ENCODE data around the gene SLC6A12. TPM values are rescaled to one million over a fixed set of nuclear protein-coding genes. Genes with fewer than 3 reads are reported as not detected.

Gene SLC6A12
- total RNA-seq, 1 donor from 2014 or later: 1.4 TPM

- H3K36me3 ChIP-seq: no peaks in the 10 kb centered on the region
- DNase-seq (ENCODE audit: low spot score in 2 of 2): peak in 1 of 2 donors; percentile 48
- TF ChIP-seq, protein P1, sequence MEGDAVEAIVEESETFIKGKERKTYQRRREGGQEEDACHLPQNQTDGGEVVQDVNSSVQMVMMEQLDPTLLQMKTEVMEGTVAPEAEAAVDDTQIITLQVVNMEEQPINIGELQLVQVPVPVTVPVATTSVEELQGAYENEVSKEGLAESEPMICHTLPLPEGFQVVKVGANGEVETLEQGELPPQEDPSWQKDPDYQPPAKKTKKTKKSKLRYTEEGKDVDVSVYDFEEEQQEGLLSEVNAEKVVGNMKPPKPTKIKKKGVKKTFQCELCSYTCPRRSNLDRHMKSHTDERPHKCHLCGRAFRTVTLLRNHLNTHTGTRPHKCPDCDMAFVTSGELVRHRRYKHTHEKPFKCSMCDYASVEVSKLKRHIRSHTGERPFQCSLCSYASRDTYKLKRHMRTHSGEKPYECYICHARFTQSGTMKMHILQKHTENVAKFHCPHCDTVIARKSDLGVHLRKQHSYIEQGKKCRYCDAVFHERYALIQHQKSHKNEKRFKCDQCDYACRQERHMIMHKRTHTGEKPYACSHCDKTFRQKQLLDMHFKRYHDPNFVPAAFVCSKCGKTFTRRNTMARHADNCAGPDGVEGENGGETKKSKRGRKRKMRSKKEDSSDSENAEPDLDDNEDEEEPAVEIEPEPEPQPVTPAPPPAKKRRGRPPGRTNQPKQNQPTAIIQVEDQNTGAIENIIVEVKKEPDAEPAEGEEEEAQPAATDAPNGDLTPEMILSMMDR (IDR thresholded peaks at IDR 0.05): no peak
- intact Hi-C loops (cut with DNase I): no loop called here
- H3K27ac ChIP-seq: no peak overlapping the region
- no peak overlapping the region for H3K4me3 ChIP-seq
- H3K9me3 ChIP-seq: no peaks in the 10 kb centered on the region
- no peaks in the 10 kb centered on the region for H3K4me1 ChIP-seq
- no peaks in the 10 kb centered on the region for H3K27me3 ChIP-seq
Observed at GRCh38 chr12:224330-224729, 10.4 kb upstream of the SLC6A12 start.

DNA sequence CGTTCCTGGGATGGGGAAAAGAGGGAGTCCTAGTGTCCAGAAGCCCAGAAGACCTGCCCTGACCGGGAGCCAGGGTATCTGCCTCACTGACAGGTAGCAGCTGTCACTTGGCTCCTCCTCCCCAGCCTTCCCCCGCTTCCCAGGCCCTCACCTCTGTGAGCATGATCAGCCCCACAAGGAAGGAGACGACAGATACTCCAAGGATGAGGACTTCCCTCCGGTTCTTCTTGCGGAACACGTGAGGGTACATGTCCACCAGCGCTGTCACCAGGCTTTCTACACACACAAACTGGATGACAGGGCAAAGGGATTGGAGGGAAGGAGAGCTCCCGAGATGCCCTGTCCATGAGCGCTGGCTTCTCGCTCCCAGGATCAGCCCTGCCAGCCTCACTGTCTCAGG lies 9.9 kb upstream of the SLC6A12 start:
- Histone ChIP-seq H3K27me3 (no peaks in the 10 kb centered on the region), H3K4me3 (no peak overlapping the region), H3K36me3 (no peaks in the 10 kb centered on the region), H3K9me3 (no peaks in the 10 kb centered on the region), H3K27ac (no peak overlapping the region), H3K4me1 (no peaks in the 10 kb centered on the region)
- TF ChIP-seq, protein P1 (IDR thresholded peaks at IDR 0.05): no peak
- intact Hi-C loops (cut with DNase I): no loop called here
- DNase-seq (ENCODE audit: low spot score in 2 of 2): peak in 1 of 2 donors; percentile 55

GRCh38 chr12:221736-222135 lies 7.8 kb upstream of the SLC6A12 start:
- no peak overlapping the region for H3K4me3 ChIP-seq
- intact Hi-C loops (cut with DNase I): no loop called here
- H3K36me3 ChIP-seq: no peaks in the 10 kb centered on the region
- no peak for DNase-seq (ENCODE audit: low spot score in 2 of 2)
- H3K9me3 ChIP-seq: no peaks in the 10 kb centered on the region
- H3K4me1 ChIP-seq: no peaks in the 10 kb centered on the region
- no peaks in the 10 kb centered on the region for H3K27me3 ChIP-seq
- TF ChIP-seq, protein P1 (IDR thresholded peaks at IDR 0.05): no peak
- no peak overlapping the region for H3K27ac ChIP-seq

DNA sequence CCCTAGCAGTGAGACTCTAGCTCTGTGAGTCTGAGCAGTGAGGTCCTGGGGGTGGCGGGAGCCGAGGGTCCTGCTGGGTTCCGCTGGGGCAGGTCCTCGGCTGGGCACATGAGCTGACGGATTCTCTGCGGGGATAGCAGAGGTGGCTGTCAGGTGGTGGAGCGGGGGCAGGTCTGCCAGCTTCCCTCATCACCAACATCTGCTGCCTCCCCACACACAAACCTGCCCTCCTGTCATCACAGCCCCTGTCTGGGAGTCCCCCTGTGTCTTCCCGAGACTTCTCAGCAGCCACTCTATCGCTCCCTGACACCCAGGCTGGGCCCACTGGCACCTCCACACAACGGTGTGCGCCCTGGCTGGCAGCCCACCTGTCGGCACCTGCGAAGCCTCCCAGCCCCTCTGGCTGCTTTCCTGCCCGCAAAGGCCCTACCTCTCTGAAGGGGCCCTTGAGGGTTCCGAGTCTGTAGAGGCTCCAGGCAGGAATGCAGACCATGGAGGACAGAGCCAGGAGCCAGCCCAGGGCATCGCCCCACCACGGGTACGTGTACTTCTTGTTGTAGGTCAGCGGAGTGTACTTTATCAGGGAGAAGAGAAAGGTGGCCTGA lies 7.1 kb upstream of the SLC6A12 start:
- no peaks in the 10 kb centered on the region for H3K27me3 ChIP-seq
- H3K36me3 ChIP-seq: no peaks in the 10 kb centered on the region
- no peak overlapping the region for H3K4me3 ChIP-seq
- H3K9me3 ChIP-seq: no peaks in the 10 kb centered on the region
- H3K4me1 ChIP-seq: no peaks in the 10 kb centered on the region
- no peak for DNase-seq (ENCODE audit: low spot score in 2 of 2)
- no peak overlapping the region for H3K27ac ChIP-seq
- TF ChIP-seq, protein P1 (IDR thresholded peaks at IDR 0.05): no peak
- intact Hi-C loops (cut with DNase I): no loop called here

- Histone ChIP-seq H3K4me3 (no peak overlapping the region), H3K27me3 (no peaks in the 10 kb centered on the region), H3K36me3 (no peaks in the 10 kb centered on the region), H3K9me3 (no peaks in the 10 kb centered on the region), H3K4me1 (no peaks in the 10 kb centered on the region), H3K27ac (no peak overlapping the region)
- DNase-seq (ENCODE audit: low spot score in 2 of 2): no peak
- TF ChIP-seq, protein P1 (IDR thresholded peaks at IDR 0.05): no peak
- intact Hi-C loops (cut with DNase I): no loop called here
Observed at GRCh38 chr12:220491-220890, 6.5 kb upstream of the SLC6A12 start.

DNA sequence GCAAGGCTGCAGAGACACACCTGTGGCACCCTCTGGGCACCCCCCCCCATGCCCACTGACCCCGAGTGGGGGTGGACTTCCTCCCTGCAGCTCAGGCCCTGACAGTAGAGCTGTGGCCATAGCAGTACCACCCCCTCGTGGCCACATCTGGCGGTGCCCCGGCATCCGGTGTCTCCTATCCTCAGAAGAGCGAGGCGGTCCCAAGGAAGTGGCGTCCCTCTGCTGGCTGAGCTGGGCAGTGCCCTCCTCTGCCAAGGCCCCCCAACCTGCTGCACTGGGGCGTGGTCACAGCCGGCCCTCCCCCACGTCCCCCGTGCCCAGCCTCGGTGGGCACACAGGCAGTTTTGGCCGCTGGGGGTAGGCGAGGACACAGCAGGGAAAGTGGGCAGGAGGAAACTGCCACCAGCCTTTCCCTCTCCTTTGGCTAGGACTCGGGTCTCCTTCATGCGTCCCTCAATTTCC lies 6.0 kb upstream of the SLC6A12 start:
- no peak overlapping the region for H3K27ac ChIP-seq
- no peak overlapping the region for H3K4me3 ChIP-seq
- DNase-seq (ENCODE audit: low spot score in 2 of 2): peak in 1 of 2 donors; percentile 73
- no peaks in the 10 kb centered on the region for H3K27me3 ChIP-seq
- H3K9me3 ChIP-seq: no peaks in the 10 kb centered on the region
- intact Hi-C loops (cut with DNase I): no loop called here
- no peaks in the 10 kb centered on the region for H3K4me1 ChIP-seq
- TF ChIP-seq, protein P1 (IDR thresholded peaks at IDR 0.05): peak; percentile 15 to 51 (median 49)
- no peaks in the 10 kb centered on the region for H3K36me3 ChIP-seq

Measured in ascending aorta (tissue), 2 donors.